Measurements from ENCODE around the gene OSBPL2.

The OSBPL2 gene

GRCh38 chr20:62237801-62238568, at the start of gene OSBPL2:
Gene OSBPL2, plus strand, starts transcription at chr20:62238521. Its CDS starts 17,664 bp downstream, at chr20:62256185.
- peak; percentile 100 for DNase-seq

- DNase-seq, result no peak
Observed at GRCh38 chr20:62190639-62191411, 47.5 kb upstream of the OSBPL2 start.

- no peak for DNase-seq
Observed at GRCh38 chr20:62191781-62192559, 46.4 kb upstream of the OSBPL2 start.

GRCh38 chr20:62192635-62193034, 45.7 kb upstream of the OSBPL2 start:
- DNase-seq, result no peak

- DNase-seq, result no peak
Observed at GRCh38 chr20:62193079-62194025, 45.0 kb upstream of the OSBPL2 start.

- no peak for DNase-seq
Observed at GRCh38 chr20:62195075-62195405, 43.3 kb upstream of the OSBPL2 start.

GRCh38 chr20:62195736-62196135, 42.6 kb upstream of the OSBPL2 start:
- no peak for DNase-seq

- no peak for DNase-seq
Observed at GRCh38 chr20:62196286-62196685, 42.0 kb upstream of the OSBPL2 start.

- no peak for DNase-seq
Observed at GRCh38 chr20:62197311-62197710, 41.0 kb upstream of the OSBPL2 start.

- DNase-seq, result no peak
Observed at GRCh38 chr20:62197801-62198200, 40.5 kb upstream of the OSBPL2 start.

GRCh38 chr20:62198496-62198895, 39.8 kb upstream of the OSBPL2 start:
- no peak for DNase-seq

GRCh38 chr20:62198931-62199330, 39.4 kb upstream of the OSBPL2 start:
- DNase-seq, result no peak

GRCh38 chr20:62200491-62201172, 37.7 kb upstream of the OSBPL2 start:
- DNase-seq, result no peak

- DNase-seq, result no peak
Observed at GRCh38 chr20:62201173-62202082, 36.9 kb upstream of the OSBPL2 start.

GRCh38 chr20:62202083-62202395, 36.3 kb upstream of the OSBPL2 start:
- DNase-seq, result no peak

- no peak for DNase-seq
Observed at GRCh38 chr20:62202676-62203377, 35.5 kb upstream of the OSBPL2 start.

- DNase-seq, result no peak
Observed at GRCh38 chr20:62203378-62204030, 34.8 kb upstream of the OSBPL2 start.

- no peak for DNase-seq
Observed at GRCh38 chr20:62205618-62206387, 32.5 kb upstream of the OSBPL2 start.

- no peak for DNase-seq
Observed at GRCh38 chr20:62206388-62206775, 31.9 kb upstream of the OSBPL2 start.
